Neural crest cell (in vitro differentiated cells): ENCODE measurements around the gene NMUR1. TPM values are rescaled to one million over a fixed set of nuclear protein-coding genes. Genes with fewer than 3 reads are reported as not detected.

Source experiments
- DNase-seq: peaks from one replicate; pipeline ENCODE4 v3.0.0; 2021; ENCODE audit warnings: low read depth, mixed read lengths, low spot score
- H3K27ac Mint-ChIP-seq: one replicate; pipeline ENCODE4 v1.8.0; 2021; ENCODE audit warnings: mild to moderate bottlenecking, mixed read lengths; ENCODE audit not compliant: unreplicated experiment
- H3K27me3 Mint-ChIP-seq: 2 replicates; pipeline ENCODE4 v1.8.0; 2021; ENCODE audit warnings: low read depth, mild to moderate bottlenecking, mixed read lengths
- H3K36me3 Mint-ChIP-seq: 2 replicates; pipeline ENCODE4 v1.8.0; 2021; ENCODE audit warnings: low read depth, mild to moderate bottlenecking, mixed read lengths
- H3K4me1 Mint-ChIP-seq: 2 replicates; pipeline ENCODE4 v1.8.0; 2021; ENCODE audit warnings: mixed read lengths
- H3K4me3 Mint-ChIP-seq: one replicate; pipeline ENCODE4 v1.8.0; 2021; ENCODE audit warnings: mild to moderate bottlenecking, mixed read lengths
- H3K9me3 Mint-ChIP-seq: 2 replicates; pipeline ENCODE4 v1.8.0; 2021; ENCODE audit warnings: mixed read lengths
- CTCF ChIP-seq: fragments of 200-600 bp; sonication (generic); conservative IDR thresholded peaks from 2 replicates; pipeline ENCODE4 v1.5.0; 2021; ENCODE audit warnings: antibody characterized with exemption, mild to moderate bottlenecking
- total RNA-seq: library from RNA; stranded (reverse); gene quantifications from 2 replicates; pipeline ENCODE4 v1.2.1, GENCODE V29; 2021

NMUR1 gene
- total RNA-seq, 1 donor from 2014 or later = not detected

GRCh38 chr2:231548752-231549151, 18.5 kb upstream of the NMUR1 start:
- H3K9me3 Mint-ChIP-seq = peaks cover 12% of the 10 kb centered on the region
- H3K4me1 Mint-ChIP-seq = peaks cover 7% of the 10 kb centered on the region
- no peak overlapping the region for H3K4me3 Mint-ChIP-seq
- TF ChIP-seq CTCF = no peak
- H3K27ac Mint-ChIP-seq = no peak overlapping the region
- no peak for DNase-seq
- H3K36me3 Mint-ChIP-seq = peaks cover 7% of the 10 kb centered on the region
- H3K27me3 Mint-ChIP-seq = no peaks in the 10 kb centered on the region

- DNase-seq = no peak
- peaks cover 7% of the 10 kb centered on the region for H3K9me3 Mint-ChIP-seq
- peaks cover 7% of the 10 kb centered on the region for H3K4me1 Mint-ChIP-seq
- TF ChIP-seq CTCF = no peak
- peaks cover 2% of the 10 kb centered on the region for H3K36me3 Mint-ChIP-seq
- no peak overlapping the region for H3K27ac Mint-ChIP-seq
- H3K27me3 Mint-ChIP-seq = no peaks in the 10 kb centered on the region
- H3K4me3 Mint-ChIP-seq = no peak overlapping the region
These were observed 17.3 kb upstream of the NMUR1 start for GRCh38 chr2:231547315-231548110.

GRCh38 chr2:231546014-231546715, 15.9 kb upstream of the NMUR1 start:
- peaks cover 10% of the 10 kb centered on the region for H3K4me1 Mint-ChIP-seq
- no peak for TF ChIP-seq CTCF
- H3K27me3 Mint-ChIP-seq = no peaks in the 10 kb centered on the region
- peaks cover 9% of the 10 kb centered on the region for H3K9me3 Mint-ChIP-seq
- no peak overlapping the region for H3K4me3 Mint-ChIP-seq
- no peak for DNase-seq
- H3K27ac Mint-ChIP-seq = no peak overlapping the region
- H3K36me3 Mint-ChIP-seq = peaks cover 2% of the 10 kb centered on the region

DNA sequence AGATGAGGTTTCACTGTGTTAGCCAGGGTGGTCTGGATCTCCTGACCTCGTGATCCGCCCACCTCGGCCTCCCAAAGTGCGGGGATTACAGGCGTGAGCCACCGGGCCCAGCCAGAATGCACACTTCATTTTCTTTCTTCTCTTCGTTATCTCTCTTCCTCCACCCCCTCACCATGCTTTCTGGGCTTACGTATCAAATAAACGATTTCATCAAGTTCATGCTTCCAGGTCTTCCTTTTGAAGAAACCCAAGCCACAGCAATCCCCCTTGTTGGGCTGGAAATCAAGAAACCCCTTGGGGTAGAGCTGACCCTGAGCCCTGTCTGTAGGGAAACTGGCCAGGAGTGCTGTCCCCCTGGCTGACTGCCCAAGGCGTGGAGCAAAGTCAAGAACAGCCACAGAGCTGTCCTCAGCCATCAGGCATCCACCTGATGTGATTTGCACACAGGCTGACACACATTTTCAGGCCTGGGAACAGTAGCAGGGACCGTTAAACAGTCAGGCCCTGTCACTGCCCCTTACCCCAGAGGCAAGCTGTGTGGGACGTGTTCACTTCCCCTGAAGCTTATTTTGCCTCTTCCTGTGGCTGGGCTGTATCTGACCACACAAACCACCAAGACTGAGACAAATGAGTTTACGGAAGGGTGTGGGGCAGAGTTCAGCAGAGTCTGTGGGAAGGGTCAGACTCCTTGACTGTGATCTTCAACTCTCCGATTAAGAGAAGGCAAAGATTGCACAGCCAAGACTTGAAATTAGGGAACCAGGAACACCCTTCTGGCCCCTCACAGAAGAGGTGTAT, 15.1 kb upstream of the NMUR1 start:
- DNase-seq = no peak
- no peak for TF ChIP-seq CTCF
- H3K4me3 Mint-ChIP-seq = no peak overlapping the region
- peaks cover 2% of the 10 kb centered on the region for H3K36me3 Mint-ChIP-seq
- H3K4me1 Mint-ChIP-seq = peaks cover 10% of the 10 kb centered on the region
- H3K27ac Mint-ChIP-seq = no peak overlapping the region
- H3K27me3 Mint-ChIP-seq = no peaks in the 10 kb centered on the region
- H3K9me3 Mint-ChIP-seq = peaks cover 9% of the 10 kb centered on the region

GRCh38 chr2:231542136-231542535, 11.9 kb upstream of the NMUR1 start:
- Mint-ChIP-seq H3K27ac (no peak overlapping the region), H3K36me3 (peaks cover 2% of the 10 kb centered on the region), H3K27me3 (no peaks in the 10 kb centered on the region), H3K4me1 (peaks cover 17% of the 10 kb centered on the region), H3K9me3 (peaks cover 9% of the 10 kb centered on the region), H3K4me3 (no peak overlapping the region)
- TF ChIP-seq CTCF = no peak
- no peak for DNase-seq
